Activated naive CD8-positive, alpha-beta T cell (primary cell): ENCODE results near the gene RFPL4A.
"Not testable (repeated sequence)": the region's sequence is repeated elsewhere in the genome, so short reads cannot be mapped to it uniquely, and the experiment has no call there.

Source experiments
- H3K27ac Mint-ChIP-seq: one replicate; pipeline ENCODE4 v1.8.0; 2021; ENCODE audit warnings: mixed read lengths
- H3K27me3 Mint-ChIP-seq: one replicate; pipeline ENCODE4 v1.8.0; 2021; ENCODE audit warnings: mixed read lengths
- H3K36me3 Mint-ChIP-seq: one replicate; pipeline ENCODE4 v1.8.0; 2021; ENCODE audit warnings: mixed read lengths
- H3K4me1 Mint-ChIP-seq: one replicate; pipeline ENCODE4 v1.8.0; 2021; ENCODE audit warnings: low read depth, mixed read lengths
- H3K4me3 Mint-ChIP-seq: one replicate; pipeline ENCODE4 v1.8.0; 2021; ENCODE audit warnings: mild to moderate bottlenecking, mixed read lengths
- H3K9me3 Mint-ChIP-seq: one replicate; pipeline ENCODE4 v1.8.0; 2021; ENCODE audit warnings: low read depth, mixed read lengths

RFPL4A gene

DNA sequence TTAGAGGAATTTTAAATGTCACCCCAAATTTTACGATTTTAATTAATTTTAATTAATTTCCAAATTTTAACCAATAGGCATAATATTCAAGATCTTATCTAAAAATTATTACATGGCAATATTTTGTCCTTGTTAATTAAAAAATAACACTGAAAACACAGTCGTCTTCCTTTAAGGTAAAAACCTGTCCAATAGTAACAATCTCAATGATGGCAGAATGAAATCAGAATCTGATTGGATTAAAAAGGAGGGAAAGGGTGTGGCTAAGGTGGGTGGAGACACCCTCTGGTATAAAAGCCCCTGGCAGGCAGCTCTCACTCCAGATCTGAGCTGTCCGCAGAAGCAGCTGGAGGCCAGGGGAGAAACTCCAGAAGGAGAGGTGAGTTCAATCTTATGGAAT, at the start of gene RFPL4A:
Gene RFPL4A (plus strand): TSS at position 301 of the 400 bp plus-strand sequence. CDS start 2,704 bp downstream, outside the sequence.
- H3K27ac Mint-ChIP-seq, H3K4me3 Mint-ChIP-seq, H3K4me1 Mint-ChIP-seq, H3K36me3 Mint-ChIP-seq, H3K9me3 Mint-ChIP-seq: not testable (repeated sequence)
- H3K27me3 Mint-ChIP-seq: peaks cover 15% of the 10 kb centered on the region

DNA sequence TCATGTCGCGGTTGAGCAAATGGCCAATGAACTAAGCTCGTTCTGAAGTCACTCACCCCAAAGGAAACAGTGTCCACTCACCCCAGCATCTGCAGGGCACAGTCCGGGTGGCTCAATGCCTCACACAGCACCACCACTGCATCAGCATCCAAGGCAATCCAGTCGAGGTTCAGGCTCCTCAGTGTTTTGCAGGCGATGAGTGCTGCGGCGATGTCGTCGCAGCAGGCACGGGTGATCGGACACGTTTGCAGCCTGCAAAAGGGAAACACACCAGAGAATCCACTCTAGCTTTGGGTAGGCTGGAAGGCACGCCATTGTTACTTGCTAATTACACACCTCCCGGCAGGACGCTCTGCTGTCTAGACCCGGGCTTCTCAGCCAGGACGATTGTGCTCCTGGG, 47.2 kb upstream of the RFPL4A start:
- Mint-ChIP-seq H3K27me3 (peaks cover 3% of the 10 kb centered on the region), H3K27ac (no peak overlapping the region), H3K4me1 (peaks cover 9% of the 10 kb centered on the region), H3K9me3 (no peaks in the 10 kb centered on the region), H3K4me3 (no peak overlapping the region), H3K36me3 (no peaks in the 10 kb centered on the region)

DNA sequence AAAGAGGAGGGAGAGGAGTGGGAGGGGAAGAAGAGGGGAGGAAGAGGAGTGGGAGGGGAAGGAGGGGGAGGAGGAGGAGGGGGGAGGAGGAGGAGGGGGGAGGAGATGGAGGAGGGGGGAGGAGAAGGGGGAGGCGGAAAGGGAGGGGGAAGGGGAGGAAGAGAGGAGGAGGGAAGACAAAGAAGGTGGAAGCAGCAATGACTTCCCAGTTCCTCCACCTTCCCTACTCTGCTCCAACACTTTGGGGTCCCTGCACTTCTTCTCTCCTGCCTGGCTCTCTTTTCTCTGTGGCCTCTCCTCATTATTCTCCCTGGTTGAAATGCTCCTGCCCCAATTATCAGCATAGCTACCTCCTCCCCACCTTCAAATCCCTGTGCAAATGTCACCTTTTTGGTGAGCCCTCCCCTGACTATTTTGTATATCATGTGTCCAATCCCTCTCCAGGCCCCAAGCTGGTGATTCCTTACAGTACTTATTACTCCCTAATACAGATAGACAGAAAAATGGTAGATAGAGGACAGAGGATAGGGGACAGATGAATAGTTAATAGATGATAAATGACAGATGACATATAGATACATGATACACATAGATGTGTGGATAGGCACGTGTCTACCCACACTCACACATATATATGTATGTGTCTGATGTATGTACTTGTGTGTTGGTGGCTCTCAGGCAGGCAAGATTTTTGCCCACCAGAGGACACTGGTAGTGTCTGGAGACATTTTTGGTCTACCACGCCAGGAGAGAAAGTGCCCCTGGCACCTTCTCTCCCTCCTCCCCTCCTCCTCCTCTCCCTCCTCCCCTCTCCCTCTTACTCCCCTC, 45.9 kb upstream of the RFPL4A start:
- H3K9me3 Mint-ChIP-seq: no peaks in the 10 kb centered on the region
- H3K36me3 Mint-ChIP-seq: no peaks in the 10 kb centered on the region
- no peak overlapping the region for H3K27ac Mint-ChIP-seq
- no peak overlapping the region for H3K4me3 Mint-ChIP-seq
- peaks cover 14% of the 10 kb centered on the region for H3K27me3 Mint-ChIP-seq
- peaks cover 9% of the 10 kb centered on the region for H3K4me1 Mint-ChIP-seq

DNA sequence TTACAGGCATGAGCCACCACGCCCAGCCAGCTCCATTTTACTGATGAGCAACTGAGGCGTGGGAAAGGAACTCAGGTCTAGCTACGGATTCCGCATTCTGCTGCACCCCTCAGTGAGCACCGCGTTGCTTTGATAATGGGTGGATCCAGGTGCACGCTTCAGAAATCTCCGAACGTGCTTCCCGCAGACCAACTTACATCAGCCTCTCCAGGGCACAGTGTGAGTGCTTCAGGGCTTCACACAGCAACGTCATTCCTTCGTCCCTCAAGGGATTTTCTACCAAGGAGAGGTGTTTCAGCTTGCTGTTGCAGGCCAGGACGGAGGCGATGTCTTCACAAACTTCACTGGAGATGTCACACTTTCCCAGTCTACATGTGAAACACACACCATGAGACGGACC, 42.4 kb upstream of the RFPL4A start:
- H3K4me1 Mint-ChIP-seq: peaks cover 6% of the 10 kb centered on the region
- no peaks in the 10 kb centered on the region for H3K9me3 Mint-ChIP-seq
- no peak overlapping the region for H3K4me3 Mint-ChIP-seq
- H3K27me3 Mint-ChIP-seq: peaks cover 34% of the 10 kb centered on the region
- H3K27ac Mint-ChIP-seq: no peak overlapping the region
- H3K36me3 Mint-ChIP-seq: peaks cover 3% of the 10 kb centered on the region

DNA sequence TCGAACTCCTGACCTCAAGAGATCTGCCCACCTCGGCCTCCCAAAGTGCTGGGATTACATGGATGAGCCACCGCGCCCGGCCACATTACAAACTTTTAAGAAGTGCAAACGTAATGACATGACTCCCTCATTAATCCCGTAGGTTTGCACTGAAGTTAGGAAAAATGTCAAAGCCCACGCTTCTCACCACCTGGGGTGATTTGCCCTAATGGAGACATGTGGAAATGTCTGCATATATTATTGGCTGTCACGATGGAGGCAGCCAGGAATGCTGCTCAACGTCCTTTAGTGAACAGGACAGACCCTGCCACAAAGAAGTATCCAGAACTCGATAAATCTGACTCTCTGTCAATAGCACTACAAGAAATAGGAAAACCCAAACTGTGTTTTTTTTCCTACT, 41.6 kb upstream of the RFPL4A start:
- Mint-ChIP-seq H3K4me3 (no peak overlapping the region), H3K9me3 (peaks cover 3% of the 10 kb centered on the region), H3K36me3 (peaks cover 3% of the 10 kb centered on the region), H3K27ac (no peak overlapping the region), H3K4me1 (peaks cover 5% of the 10 kb centered on the region), H3K27me3 (peaks cover 37% of the 10 kb centered on the region)

DNA sequence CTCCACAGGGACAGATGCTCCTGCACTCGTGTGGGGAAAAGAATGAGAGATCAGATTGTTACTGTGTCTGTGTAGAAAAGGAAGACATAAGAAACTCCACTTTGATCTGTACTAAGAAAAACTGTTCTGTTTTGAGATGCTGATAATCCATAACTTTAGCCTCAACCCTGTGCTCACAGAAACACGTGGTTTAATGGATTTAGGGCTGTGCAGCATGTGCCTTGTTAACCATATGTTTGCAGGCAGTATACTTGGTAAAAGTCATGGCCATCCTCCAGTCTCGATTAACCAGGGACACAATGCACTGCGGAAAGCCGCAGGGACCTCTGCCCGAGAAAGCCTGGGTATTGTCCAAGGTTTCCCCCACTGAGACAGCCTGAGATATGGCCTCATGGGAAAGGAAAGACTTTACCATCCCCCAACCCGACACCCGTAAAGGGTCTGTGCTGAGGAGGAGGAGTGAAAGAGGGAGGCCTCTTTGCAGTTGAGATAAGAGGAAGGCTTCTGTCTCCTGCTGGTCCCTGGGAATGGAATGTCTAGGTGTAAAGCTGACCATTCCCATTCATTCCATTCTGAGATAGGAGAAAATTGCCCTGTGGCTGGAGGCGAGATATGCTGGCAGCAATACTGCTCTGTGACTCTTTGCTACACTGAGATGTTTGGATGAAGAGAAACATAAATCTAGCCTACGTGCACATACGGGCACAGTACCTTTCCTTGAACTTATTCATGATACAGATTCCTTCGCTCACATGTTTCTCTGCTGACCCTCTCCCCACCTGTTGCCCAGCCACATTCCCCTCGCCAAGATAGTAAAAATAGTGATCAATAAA, 40.8 kb upstream of the RFPL4A start:
- H3K27me3 Mint-ChIP-seq: peaks cover 42% of the 10 kb centered on the region
- H3K4me1 Mint-ChIP-seq, H3K4me3 Mint-ChIP-seq, H3K36me3 Mint-ChIP-seq, H3K9me3 Mint-ChIP-seq, H3K27ac Mint-ChIP-seq: not testable (repeated sequence)

DNA sequence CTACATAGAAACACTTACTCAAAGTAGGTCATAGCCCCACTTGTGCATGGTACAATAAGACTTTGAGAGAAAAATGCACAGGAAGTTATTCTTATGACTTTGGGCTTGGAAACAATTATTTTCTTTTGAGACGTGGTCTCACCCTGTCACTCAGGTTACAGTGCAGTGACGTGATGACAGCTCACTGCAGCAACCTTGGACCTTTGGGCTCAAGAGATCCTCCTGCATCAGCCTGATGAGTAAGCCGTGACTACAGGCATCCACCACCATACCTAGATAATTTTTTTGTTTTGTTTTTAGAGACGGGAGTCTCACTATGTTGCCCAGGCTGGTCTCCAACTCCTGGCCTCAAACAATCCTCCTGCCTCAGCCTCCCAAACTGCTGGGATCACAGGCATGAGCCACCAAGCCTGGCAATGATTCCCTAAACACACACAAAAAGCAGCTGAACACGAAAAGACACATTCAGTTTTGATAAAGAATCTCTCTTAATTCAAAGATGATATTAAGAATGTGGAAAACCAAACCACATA, 38.6 kb upstream of the RFPL4A start:
- peaks cover 43% of the 10 kb centered on the region for H3K27me3 Mint-ChIP-seq
- no peaks in the 10 kb centered on the region for H3K4me1 Mint-ChIP-seq
- H3K27ac Mint-ChIP-seq: no peak overlapping the region
- H3K36me3 Mint-ChIP-seq: peaks cover 3% of the 10 kb centered on the region
- no peak overlapping the region for H3K4me3 Mint-ChIP-seq
- peaks cover 8% of the 10 kb centered on the region for H3K9me3 Mint-ChIP-seq

DNA sequence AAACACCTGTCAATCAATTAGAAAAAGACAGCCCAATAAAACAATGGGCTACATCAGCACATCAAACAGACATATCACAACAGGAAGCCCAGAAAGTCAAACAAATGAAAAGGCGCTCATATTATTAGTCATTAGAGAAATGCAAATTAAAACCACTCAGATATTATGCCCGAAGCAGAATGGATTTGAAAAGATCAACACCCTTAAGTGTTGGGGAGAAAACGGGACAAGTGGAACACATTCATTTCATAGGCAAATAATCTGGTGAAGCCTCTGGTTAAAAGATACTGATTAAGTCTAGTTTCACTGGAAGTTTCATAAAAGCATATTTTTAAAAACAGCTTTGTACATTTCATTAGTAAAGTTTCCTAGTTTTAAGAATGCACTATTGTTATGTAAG, 38.1 kb upstream of the RFPL4A start:
- Mint-ChIP-seq H3K27ac (no peak overlapping the region), H3K27me3 (peaks cover 45% of the 10 kb centered on the region), H3K4me1 (no peaks in the 10 kb centered on the region), H3K4me3 (no peak overlapping the region), H3K36me3 (peaks cover 3% of the 10 kb centered on the region), H3K9me3 (peaks cover 8% of the 10 kb centered on the region)

DNA sequence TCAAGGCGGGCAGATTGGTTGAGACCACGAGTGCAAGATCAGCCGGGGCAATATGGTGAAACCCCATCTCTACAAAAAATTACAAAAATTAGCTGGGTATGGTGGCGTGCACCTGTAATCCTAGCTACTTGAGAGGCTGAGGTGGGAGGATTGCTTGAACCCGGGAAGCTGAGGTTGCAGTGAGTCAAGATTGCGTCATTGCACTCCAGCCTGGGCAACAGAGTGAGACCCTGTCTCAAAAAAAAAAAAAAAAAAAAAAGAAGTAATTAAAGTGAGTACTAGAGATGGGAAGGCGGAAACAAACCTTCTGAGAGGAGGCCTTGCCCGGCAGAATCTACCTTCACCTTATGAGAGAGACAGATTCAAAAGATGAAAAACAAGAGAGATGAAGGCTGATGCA, 35.4 kb upstream of the RFPL4A start:
- Mint-ChIP-seq H3K4me3 (no peak overlapping the region), H3K27ac (no peak overlapping the region), H3K36me3 (peaks cover 3% of the 10 kb centered on the region), H3K4me1 (no peaks in the 10 kb centered on the region), H3K27me3 (peaks cover 30% of the 10 kb centered on the region), H3K9me3 (peaks cover 8% of the 10 kb centered on the region)

DNA sequence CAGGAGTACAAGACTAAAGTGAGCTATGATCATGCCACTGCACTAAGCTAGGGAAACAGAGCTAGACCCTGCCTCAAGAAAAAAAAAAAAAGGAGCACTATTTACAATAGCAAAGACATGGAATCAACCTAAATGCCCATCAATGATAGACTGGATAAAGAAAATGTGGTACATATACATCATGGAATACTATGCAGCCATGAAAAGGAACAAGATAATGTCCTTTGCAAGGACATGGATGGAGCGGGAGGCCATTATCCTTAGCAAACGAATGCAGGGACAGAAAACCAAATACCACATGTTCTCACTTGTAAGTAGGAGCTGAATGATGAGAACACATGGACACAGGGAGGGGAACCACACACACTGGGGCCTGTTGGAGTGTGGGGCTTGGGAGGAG, 28.5 kb upstream of the RFPL4A start:
- H3K27ac Mint-ChIP-seq, H3K4me1 Mint-ChIP-seq, H3K9me3 Mint-ChIP-seq, H3K36me3 Mint-ChIP-seq, H3K27me3 Mint-ChIP-seq, H3K4me3 Mint-ChIP-seq: not testable (repeated sequence)

DNA sequence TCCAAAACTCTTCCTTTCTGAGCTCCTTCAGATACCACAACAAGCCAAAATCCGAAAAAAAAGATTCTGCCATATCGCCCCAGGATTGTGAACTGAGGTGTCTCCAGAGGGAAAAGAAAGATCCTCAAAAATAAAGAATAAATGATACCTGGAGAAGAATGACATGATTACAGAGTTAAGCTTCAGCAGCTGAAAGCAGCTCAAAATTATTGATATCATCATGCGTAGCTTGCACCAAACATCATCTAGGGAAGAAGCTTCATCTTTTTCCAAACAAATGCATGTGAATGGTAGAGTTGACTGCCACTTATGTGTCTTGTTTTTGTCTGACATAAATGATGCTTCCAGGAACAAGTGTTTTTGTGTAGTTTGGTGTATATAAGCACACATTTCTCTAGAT, 20.6 kb upstream of the RFPL4A start, which contains the start of gene NLRP9:
Gene NLRP9 (minus strand): TSS at position 101 of the 400 bp plus-strand sequence. CDS start 28 bp downstream, at position 73.
- no peaks in the 10 kb centered on the region for H3K4me1 Mint-ChIP-seq
- no peaks in the 10 kb centered on the region for H3K36me3 Mint-ChIP-seq
- peaks cover 13% of the 10 kb centered on the region for H3K27me3 Mint-ChIP-seq
- H3K27ac Mint-ChIP-seq: no peak within 1 kb of the TSS
- no peak within 1 kb of the TSS for H3K4me3 Mint-ChIP-seq
- H3K9me3 Mint-ChIP-seq: no peaks in the 10 kb centered on the region

DNA sequence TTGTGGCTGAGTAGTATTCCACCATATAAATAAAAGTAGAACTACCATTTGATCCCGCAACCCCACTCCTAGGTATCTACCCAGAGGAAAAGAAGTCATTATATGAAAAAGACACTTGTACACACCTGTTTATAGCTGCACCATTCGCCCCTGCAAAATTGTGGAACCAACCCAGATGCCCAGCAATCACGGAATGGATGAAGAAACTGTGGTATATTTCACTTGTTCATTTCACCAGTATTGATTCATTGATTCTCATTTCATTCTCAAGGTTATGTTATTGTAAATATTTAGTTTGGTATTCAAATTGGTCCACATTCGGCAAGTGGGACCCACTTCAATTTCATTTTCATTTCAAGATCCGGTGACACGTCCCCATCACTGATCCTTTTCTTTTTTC, 8.2 kb upstream of the RFPL4A start:
- no peak overlapping the region for H3K27ac Mint-ChIP-seq
- H3K4me1 Mint-ChIP-seq: no peaks in the 10 kb centered on the region
- H3K9me3 Mint-ChIP-seq: no peaks in the 10 kb centered on the region
- peaks cover 9% of the 10 kb centered on the region for H3K27me3 Mint-ChIP-seq
- no peak overlapping the region for H3K4me3 Mint-ChIP-seq
- H3K36me3 Mint-ChIP-seq: no peaks in the 10 kb centered on the region

DNA sequence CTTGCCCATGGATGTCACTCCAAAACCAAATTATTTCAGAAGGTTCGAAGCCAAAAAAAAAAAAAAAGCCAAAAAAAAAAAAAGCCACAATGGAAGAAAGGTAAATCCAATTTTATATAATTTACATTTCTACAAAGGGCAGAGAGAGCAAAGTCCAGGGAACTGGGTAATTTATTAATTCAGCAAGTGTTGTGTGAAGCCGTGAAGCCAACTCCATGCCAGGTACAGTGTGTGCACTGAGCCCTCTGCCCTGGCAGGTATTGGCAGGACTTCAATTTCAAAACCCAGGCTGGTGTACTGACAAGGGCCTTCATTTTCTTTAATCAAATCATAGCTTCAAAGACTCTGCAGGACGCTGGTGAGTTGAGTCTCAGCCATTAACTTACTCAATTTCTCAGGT, 5.5 kb upstream of the RFPL4A start:
- Mint-ChIP-seq H3K4me3 (no peak overlapping the region), H3K36me3 (no peaks in the 10 kb centered on the region), H3K27me3 (peaks cover 9% of the 10 kb centered on the region), H3K4me1 (no peaks in the 10 kb centered on the region), H3K27ac (no peak overlapping the region), H3K9me3 (no peaks in the 10 kb centered on the region)

DNA sequence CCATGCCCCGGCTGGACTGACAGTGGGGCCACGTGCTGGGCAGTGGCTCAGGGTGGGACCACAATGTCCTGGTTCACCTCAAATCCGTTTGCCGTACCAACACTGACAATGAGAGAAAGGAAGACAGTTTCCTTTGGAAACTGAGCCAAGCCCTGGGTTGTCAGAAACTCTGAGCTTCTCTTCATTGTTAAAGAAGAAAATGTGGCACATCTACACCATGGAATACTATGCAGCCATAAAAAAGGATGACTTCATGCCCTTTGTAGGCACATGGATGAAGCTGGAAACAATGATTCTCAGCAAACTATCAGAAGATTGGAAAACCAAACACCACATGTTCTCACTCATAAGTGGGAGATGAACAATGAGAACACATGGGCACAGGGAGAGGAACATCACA, 2.1 kb upstream of the RFPL4A start:
- peaks cover 18% of the 10 kb centered on the region for H3K27me3 Mint-ChIP-seq
- H3K27ac Mint-ChIP-seq, H3K9me3 Mint-ChIP-seq, H3K4me1 Mint-ChIP-seq, H3K36me3 Mint-ChIP-seq, H3K4me3 Mint-ChIP-seq: not testable (repeated sequence)

DNA sequence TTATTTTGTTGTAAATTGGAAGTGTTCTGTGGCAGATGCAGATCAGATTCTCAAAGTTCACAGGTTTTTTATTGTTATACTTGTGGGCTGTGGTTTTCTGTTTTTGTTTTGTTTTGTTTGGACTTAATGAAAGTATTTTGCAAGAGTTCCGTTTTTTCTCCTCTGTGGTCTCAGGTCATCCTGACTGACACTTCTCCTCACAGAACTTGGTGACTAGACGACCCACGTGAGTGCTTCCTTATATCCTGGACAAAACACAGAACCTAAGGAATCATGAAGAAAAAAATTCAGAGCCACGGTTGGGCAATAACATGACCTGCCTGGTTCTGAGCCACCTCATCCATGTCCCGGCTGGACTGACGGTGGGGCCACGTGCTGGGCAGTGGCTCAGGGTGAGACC, 7.6 kb downstream of the RFPL4A start:
- Mint-ChIP-seq H3K27ac (no peak overlapping the region), H3K9me3 (peaks cover 5% of the 10 kb centered on the region), H3K27me3 (peaks cover 21% of the 10 kb centered on the region), H3K36me3 (peaks cover 2% of the 10 kb centered on the region), H3K4me1 (no peaks in the 10 kb centered on the region), H3K4me3 (no peak overlapping the region)
